Tibial artery (tissue), 4 donors: ENCODE results near the gene COA1.

Experiments
- DNase-seq, 2 donors: peaks; one replicate each; pipeline ENCODE4 v3.0.0-alpha.2; 2019
- H3K27ac ChIP-seq, 2 donors: fragments of 200-600 bp; sonication (generic) in 1 of 2; 1 replicate in 1 of 2; 2 replicates in 1 of 2; pipeline ENCODE4 v1.5.1; 2018 to 2019; ENCODE audit warnings: mild to moderate bottlenecking in 1 of 2
- H3K27me3 ChIP-seq, 2 donors: fragments of 200-600 bp; sonication (generic) in 1 of 2; one replicate each; pipeline versions ENCODE4 v1.5.1 to v1.6.0; 2016 to 2019
- H3K36me3 ChIP-seq, 3 donors: fragments of 200-600 bp; sonication (generic) in 2 of 3; one replicate each; pipeline ENCODE4 v1.5.1; 2016 to 2019; ENCODE audit warnings: mild to moderate bottlenecking in 2 of 3
- H3K4me1 ChIP-seq, 4 donors: fragments of 200-600 bp; sonication (generic) in 2 of 4; 1 replicate in 3 of 4; 2 replicates in 1 of 4; pipeline ENCODE4 v1.5.1; 2016 to 2019
- H3K4me3 ChIP-seq, 2 donors: fragments of 200-600 bp; sonication (generic) in 1 of 2; 1 replicate in 1 of 2; 2 replicates in 1 of 2; pipeline ENCODE4 v1.5.1; 2018 to 2019; ENCODE audit warnings: mild to moderate bottlenecking in 2 of 2
- H3K9me3 ChIP-seq, 3 donors: fragments of 200-600 bp; sonication (generic) in 1 of 3; one replicate each; pipeline ENCODE4 v1.5.1; 2016 to 2019
- CTCF ChIP-seq, 2 experiments: fragments of 200-600 bp in 1 of 2; fragments of 450-650 bp in 1 of 2; IDR thresholded peaks; one replicate each; pipeline ENCODE4 v1.5.1; 2017 to 2019; ENCODE audit warnings: antibody characterized with exemption in 2 of 2, mild to moderate bottlenecking in 1 of 2, moderate library complexity in 1 of 2
- intact Hi-C: fragments of 100-400 bp; cut with DNase I; formaldehyde crosslinking; loops from one replicate; pipeline ENCODE4 v1.15.0; 2023; ENCODE audit warnings: low total_unique reads

COA1 gene

GRCh38 chr7:43769791-43770465, 40.6 kb upstream of the COA1 start:
- TF ChIP-seq CTCF (IDR thresholded peaks at IDR 0.05), result no peak
- intact Hi-C loops, result no loop called here
- H3K4me1 ChIP-seq, result peaks cover 0 to 6% (median 0%) of the 10 kb centered on the region in 4 donors
- H3K27me3 ChIP-seq, result no peaks in the 10 kb centered on the region
- no peak overlapping the region for H3K27ac ChIP-seq
- peaks cover 16 to 25% (median 23%) of the 10 kb centered on the region in 3 donors for H3K36me3 ChIP-seq
- H3K9me3 ChIP-seq, result no peaks in the 10 kb centered on the region
- no peak overlapping the region for H3K4me3 ChIP-seq
- DNase-seq, result no peak

- no peak overlapping the region for H3K4me3 ChIP-seq
- H3K27ac ChIP-seq, result no peak overlapping the region
- H3K27me3 ChIP-seq, result no peaks in the 10 kb centered on the region
- peaks cover 0 to 12% (median 0%) of the 10 kb centered on the region in 4 donors for H3K4me1 ChIP-seq
- DNase-seq, result peak in 1 of 2 donors; percentile 45
- TF ChIP-seq CTCF (IDR thresholded peaks at IDR 0.05), result no peak
- peaks cover 16 to 25% (median 23%) of the 10 kb centered on the region in 3 donors for H3K36me3 ChIP-seq
- intact Hi-C loops, result no loop called here
- H3K9me3 ChIP-seq, result no peaks in the 10 kb centered on the region
Observed at GRCh38 chr7:43769281-43769680, 40.0 kb upstream of the COA1 start.

- H3K36me3 ChIP-seq, result peaks cover 16 to 25% (median 23%) of the 10 kb centered on the region in 3 donors
- intact Hi-C loops, result no loop called here
- no peak overlapping the region for H3K4me3 ChIP-seq
- H3K9me3 ChIP-seq, result no peaks in the 10 kb centered on the region
- no peak overlapping the region for H3K27ac ChIP-seq
- TF ChIP-seq CTCF (IDR thresholded peaks at IDR 0.05), result no peak
- no peak for DNase-seq
- no peaks in the 10 kb centered on the region for H3K27me3 ChIP-seq
- peaks cover 0 to 16% (median 0%) of the 10 kb centered on the region in 4 donors for H3K4me1 ChIP-seq
Observed at GRCh38 chr7:43768887-43769272, 39.6 kb upstream of the COA1 start.

GRCh38 chr7:43768201-43768886, 39.0 kb upstream of the COA1 start:
- Histone ChIP-seq H3K9me3 (no peaks in the 10 kb centered on the region), H3K4me3 (no peak overlapping the region), H3K4me1 (peaks cover 0 to 22% (median 1%) of the 10 kb centered on the region in 4 donors), H3K27me3 (no peaks in the 10 kb centered on the region), H3K36me3 (peaks cover 16 to 25% (median 23%) of the 10 kb centered on the region in 3 donors), H3K27ac (no peak overlapping the region)
- intact Hi-C loops, result no loop called here
- TF ChIP-seq CTCF (IDR thresholded peaks at IDR 0.05), result no peak
- no peak for DNase-seq

- peaks cover 11 to 17% (median 16%) of the 10 kb centered on the region in 3 donors for H3K36me3 ChIP-seq
- H3K4me1 ChIP-seq, result peaks cover 0 to 25% (median 4%) of the 10 kb centered on the region in 4 donors
- intact Hi-C loops, result no loop called here
- no peak for DNase-seq
- H3K27ac ChIP-seq, result no peak overlapping the region
- no peak for TF ChIP-seq CTCF (IDR thresholded peaks at IDR 0.05)
- no peaks in the 10 kb centered on the region for H3K27me3 ChIP-seq
- no peak overlapping the region for H3K4me3 ChIP-seq
- no peaks in the 10 kb centered on the region for H3K9me3 ChIP-seq
Observed at GRCh38 chr7:43767311-43767710, 38.0 kb upstream of the COA1 start.
